Myocyte (in vitro differentiated cells): ENCODE data around the gene MAPT. TPM values are rescaled to one million over a fixed set of nuclear protein-coding genes. Genes with fewer than 3 reads are reported as not detected.
"Not testable (repeated sequence)": the region's sequence is repeated elsewhere in the genome, so short reads cannot be mapped to it uniquely, and the experiment has no call there.

ENCODE experiments used
- DNase-seq: peaks from one replicate; pipeline ENCODE4 v3.0.0-alpha.2; 2012; ENCODE audit warnings: low read depth
- total RNA-seq: library from RNA; depleted of rRNA; stranded (reverse); fragments of >200 nt; gene quantifications from 2 replicates; pipeline ENCODE4 v1.2.3, GENCODE V29; 2014

Gene MAPT
- total RNA-seq, 1 donor from 2014 or later: 0.05 TPM

GRCh38 chr17:45896803-45897693, 2.7 kb downstream of the MAPT start:
- no peak for DNase-seq

GRCh38 chr17:45900136-45900535, 5.8 kb downstream of the MAPT start:
- no peak for DNase-seq

GRCh38 chr17:45900723-45901415, 6.5 kb downstream of the MAPT start:
- no peak for DNase-seq

- no peak for DNase-seq
These were observed 8.6 kb downstream of the MAPT start for GRCh38 chr17:45902892-45903346.

GRCh38 chr17:45904866-45905265, 10.5 kb downstream of the MAPT start:
- no peak for DNase-seq

GRCh38 chr17:45905814-45906213, 11.5 kb downstream of the MAPT start:
- DNase-seq: no peak

GRCh38 chr17:45906237-45906636, 11.9 kb downstream of the MAPT start:
- DNase-seq: no peak

- DNase-seq: no peak
These were observed 12.7 kb downstream of the MAPT start for GRCh38 chr17:45906927-45907622.

- DNase-seq: peak; percentile 58
These were observed 13.5 kb downstream of the MAPT start for GRCh38 chr17:45907750-45908395.

GRCh38 chr17:45908460-45908859, 14.1 kb downstream of the MAPT start:
- DNase-seq: peak; percentile 15

- peak; percentile 32 for DNase-seq
These were observed 14.6 kb downstream of the MAPT start for GRCh38 chr17:45908935-45909334.

GRCh38 chr17:45910667-45911066, 16.3 kb downstream of the MAPT start:
- no peak for DNase-seq

- no peak for DNase-seq
These were observed 18.0 kb downstream of the MAPT start for GRCh38 chr17:45912319-45912718.

GRCh38 chr17:45913030-45913429, 18.7 kb downstream of the MAPT start:
- DNase-seq: not testable (repeated sequence)

- no peak for DNase-seq
These were observed 19.8 kb downstream of the MAPT start for GRCh38 chr17:45914047-45914717.

- DNase-seq: no peak
These were observed 20.9 kb downstream of the MAPT start for GRCh38 chr17:45915263-45915662.

GRCh38 chr17:45917081-45917480, 22.7 kb downstream of the MAPT start:
- no peak for DNase-seq

- no peak for DNase-seq
These were observed 23.9 kb downstream of the MAPT start for GRCh38 chr17:45918241-45918745.

- no peak for DNase-seq
These were observed 24.8 kb downstream of the MAPT start for GRCh38 chr17:45919136-45919535.

- no peak for DNase-seq
These were observed 25.7 kb downstream of the MAPT start for GRCh38 chr17:45920083-45920482.
